Kidney epithelial cell (primary cell): ENCODE results near the gene DHRS12. TPM values are rescaled to one million over a fixed set of nuclear protein-coding genes. Genes with fewer than 3 reads are reported as not detected.

Experiments used
- DNase-seq: peaks from one replicate; pipeline ENCODE4 v3.0.0-alpha.2; 2010; ENCODE audit warnings: low read depth
- H3K27me3 ChIP-seq: 2 replicates; pipeline ENCODE4 v1.6.0; 2011; ENCODE audit warnings: low read length; ENCODE audit not compliant: control insufficient read depth, insufficient read depth
- H3K36me3 ChIP-seq: 2 replicates; pipeline ENCODE4 v1.5.1; 2011; ENCODE audit warnings: low read length; ENCODE audit not compliant: control insufficient read depth, insufficient read depth
- H3K4me3 ChIP-seq: 2 replicates; pipeline ENCODE4 v1.5.1; 2011; ENCODE audit warnings: low read depth, mild to moderate bottlenecking, control low read depth, low read length
- total RNA-seq: library from RNA; depleted of rRNA; stranded (reverse); fragments of >200 nt; gene quantifications from 2 replicates; pipeline ENCODE4 v1.2.3, GENCODE V29; 2015
- TF ChIP-seq, protein P1 (sequence below): IDR thresholded peaks from 2 replicates; pipeline ENCODE4 v1.5.1; 2011; ENCODE audit warnings: mild to moderate bottlenecking, moderate library complexity, low read length, control low read depth, inconsistent platforms; ENCODE audit not compliant: insufficient read depth, poor library complexity, severe bottlenecking

DHRS12 gene
- total RNA-seq, 1 donor from 2014 or later: 11.7 TPM

DNA sequence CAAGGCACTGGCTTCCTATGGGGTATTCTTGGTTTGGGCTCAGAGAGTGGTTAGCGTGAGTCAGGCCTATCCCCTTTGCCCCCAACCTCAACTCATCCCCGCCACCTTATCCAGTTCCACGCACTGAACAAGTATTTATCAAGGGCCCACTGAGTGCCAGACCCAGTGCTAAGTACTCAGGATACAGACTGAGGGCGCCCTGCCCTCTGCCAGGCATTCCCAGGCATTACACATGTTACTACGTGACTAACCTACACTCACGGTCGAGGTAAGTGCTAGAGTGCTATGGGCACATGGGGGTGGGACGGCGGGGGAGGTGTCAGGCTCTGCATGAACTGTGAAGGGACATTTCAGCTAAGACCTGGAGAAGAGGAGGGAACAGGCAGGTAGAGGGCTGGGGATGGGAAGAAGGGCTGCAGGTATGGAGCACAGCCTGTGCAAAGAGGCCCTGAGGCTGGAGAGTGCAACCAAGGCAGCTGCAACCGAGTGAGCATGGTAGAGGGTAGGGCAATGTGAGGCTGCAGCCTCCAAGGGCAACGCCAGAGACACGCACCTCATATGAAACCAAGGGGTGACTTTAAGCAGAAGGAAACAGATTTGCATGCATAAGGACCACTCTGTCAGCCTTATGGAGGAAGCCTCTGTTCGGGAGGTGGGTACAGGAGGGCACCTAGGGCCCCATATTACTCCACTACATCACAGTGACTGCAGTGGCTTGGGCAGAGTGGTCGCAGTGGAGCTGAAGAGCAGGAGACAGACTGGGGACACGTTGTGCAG is 22.5 kb downstream of the DHRS12 start:
- no peak for DNase-seq
- Histone ChIP-seq H3K36me3 (no peaks in the 10 kb centered on the region), H3K27me3 (no peaks in the 10 kb centered on the region), H3K4me3 (no peak overlapping the region)
- TF ChIP-seq, protein P1, sequence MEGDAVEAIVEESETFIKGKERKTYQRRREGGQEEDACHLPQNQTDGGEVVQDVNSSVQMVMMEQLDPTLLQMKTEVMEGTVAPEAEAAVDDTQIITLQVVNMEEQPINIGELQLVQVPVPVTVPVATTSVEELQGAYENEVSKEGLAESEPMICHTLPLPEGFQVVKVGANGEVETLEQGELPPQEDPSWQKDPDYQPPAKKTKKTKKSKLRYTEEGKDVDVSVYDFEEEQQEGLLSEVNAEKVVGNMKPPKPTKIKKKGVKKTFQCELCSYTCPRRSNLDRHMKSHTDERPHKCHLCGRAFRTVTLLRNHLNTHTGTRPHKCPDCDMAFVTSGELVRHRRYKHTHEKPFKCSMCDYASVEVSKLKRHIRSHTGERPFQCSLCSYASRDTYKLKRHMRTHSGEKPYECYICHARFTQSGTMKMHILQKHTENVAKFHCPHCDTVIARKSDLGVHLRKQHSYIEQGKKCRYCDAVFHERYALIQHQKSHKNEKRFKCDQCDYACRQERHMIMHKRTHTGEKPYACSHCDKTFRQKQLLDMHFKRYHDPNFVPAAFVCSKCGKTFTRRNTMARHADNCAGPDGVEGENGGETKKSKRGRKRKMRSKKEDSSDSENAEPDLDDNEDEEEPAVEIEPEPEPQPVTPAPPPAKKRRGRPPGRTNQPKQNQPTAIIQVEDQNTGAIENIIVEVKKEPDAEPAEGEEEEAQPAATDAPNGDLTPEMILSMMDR: peak; percentile 45

DNA sequence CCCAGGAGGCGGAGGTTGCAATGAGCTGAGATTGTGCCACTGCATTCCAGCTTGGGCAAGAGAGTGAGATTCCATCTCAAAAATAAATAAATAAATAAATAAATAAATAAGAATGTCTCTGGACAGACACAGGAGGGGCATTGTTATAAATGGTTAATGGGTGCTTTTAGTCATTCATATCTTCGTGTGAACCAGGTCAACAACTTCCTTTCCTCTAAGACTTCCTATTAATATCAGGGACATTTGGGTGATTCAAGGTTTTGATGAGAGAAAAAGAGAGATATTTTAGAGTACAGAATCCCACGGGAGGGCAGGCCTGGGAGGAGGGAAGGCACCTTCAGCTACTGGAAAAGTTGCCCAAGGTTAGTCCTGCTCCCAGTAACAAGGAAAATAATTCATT is 23.9 kb downstream of the DHRS12 start:
- TF ChIP-seq, protein P1: no peak
- Histone ChIP-seq H3K36me3 (no peaks in the 10 kb centered on the region), H3K4me3 (no peak overlapping the region), H3K27me3 (no peaks in the 10 kb centered on the region)
- no peak for DNase-seq

DNA sequence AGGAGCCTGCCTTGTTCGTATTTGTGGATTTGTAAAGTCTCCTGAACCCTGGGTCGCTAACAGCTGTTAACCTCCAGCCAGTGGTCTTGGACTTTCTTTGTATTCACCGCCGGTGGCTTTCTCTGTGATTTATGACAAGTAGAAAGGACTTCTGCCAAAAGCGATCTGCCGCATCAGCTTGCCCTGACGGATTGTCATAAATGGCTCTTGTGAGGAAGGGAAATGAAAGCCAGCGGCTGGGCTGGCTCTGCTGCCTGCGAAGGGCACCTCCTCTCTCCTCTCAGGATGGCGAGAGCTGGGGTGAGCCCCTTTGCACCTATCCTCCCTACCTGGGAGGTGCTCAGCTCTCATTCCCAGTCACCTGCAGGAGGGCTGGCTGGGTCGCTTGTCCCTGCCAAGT is 25.6 kb downstream of the DHRS12 start:
- no peak overlapping the region for H3K4me3 ChIP-seq
- TF ChIP-seq, protein P1: no peak
- H3K27me3 ChIP-seq: no peaks in the 10 kb centered on the region
- no peaks in the 10 kb centered on the region for H3K36me3 ChIP-seq
- DNase-seq: no peak

DNA sequence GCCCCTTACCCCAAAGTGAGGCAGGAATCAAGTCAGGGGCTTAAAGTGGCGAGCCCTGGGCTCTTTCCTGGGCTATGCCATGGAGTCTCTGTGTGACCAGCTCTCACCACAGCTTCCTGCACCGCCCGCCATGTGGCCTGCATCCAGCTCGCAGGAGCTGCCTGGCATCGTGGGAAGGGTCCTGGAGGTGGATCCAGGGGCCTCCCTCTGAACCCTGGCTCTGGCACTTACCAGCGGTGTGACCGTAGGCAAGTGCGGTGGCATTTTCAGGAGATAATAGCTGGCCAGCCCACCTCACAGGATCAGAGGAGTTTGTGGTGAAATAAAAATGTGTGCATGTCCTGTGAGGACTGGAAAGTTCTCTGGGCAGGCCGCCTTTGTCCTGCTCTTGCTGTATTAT is 26.0 kb downstream of the DHRS12 start:
- TF ChIP-seq, protein P1: no peak
- Histone ChIP-seq H3K27me3 (no peaks in the 10 kb centered on the region), H3K4me3 (no peak overlapping the region), H3K36me3 (no peaks in the 10 kb centered on the region)
- DNase-seq: no peak

DNA sequence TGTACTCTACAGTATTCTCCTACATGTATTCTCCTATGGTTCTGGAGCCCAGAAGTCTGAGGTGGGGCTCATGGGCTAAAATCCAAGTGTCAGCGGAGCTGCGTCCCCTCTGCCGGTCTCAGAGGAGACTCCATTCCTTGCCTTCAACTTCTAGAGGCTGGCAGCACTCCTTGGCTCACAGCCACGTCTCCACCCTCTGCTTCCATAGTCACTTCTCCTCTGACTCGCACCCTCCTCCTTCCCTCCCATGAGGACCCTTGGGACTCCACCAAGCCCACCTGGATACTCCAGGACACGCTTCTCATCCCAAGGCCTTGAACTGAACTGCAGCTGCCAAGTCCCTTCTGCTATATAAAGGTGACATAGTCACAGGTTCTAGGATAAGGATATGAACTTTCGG is 27.8 kb downstream of the DHRS12 start:
- TF ChIP-seq, protein P1: no peak
- no peak overlapping the region for H3K4me3 ChIP-seq
- DNase-seq: no peak

DNA sequence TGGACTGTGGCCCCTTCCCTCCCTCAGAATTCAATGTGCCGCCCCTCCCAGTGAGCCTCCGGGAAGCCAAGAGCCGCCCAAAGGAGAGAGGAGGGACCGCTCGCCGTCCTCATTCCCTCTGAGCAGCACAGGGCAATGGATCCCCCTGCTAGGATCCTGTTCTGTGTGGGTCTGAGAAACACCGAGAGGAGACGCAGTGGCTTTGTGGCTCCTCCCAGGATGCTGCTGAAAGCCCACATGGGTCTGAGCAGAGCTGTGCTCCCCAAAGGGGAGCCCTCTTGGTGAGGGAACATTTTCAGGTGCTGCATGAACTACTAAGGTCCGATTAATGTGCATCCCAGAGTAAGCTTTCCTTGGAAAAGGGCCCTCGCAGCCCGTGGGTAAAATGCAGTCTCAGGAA is 30.4 kb downstream of the DHRS12 start:
- H3K4me3 ChIP-seq: no peak overlapping the region
- TF ChIP-seq, protein P1: no peak
- DNase-seq: no peak
- no peaks in the 10 kb centered on the region for H3K27me3 ChIP-seq
- no peaks in the 10 kb centered on the region for H3K36me3 ChIP-seq

More for the DNA sequence above, 27.8 kb downstream of the DHRS12 start:
- H3K36me3 ChIP-seq: no peaks in the 10 kb centered on the region
- no peaks in the 10 kb centered on the region for H3K27me3 ChIP-seq
